Panc1 (cell line): ENCODE measurements around the gene CDC5L. TPM values are rescaled to one million over a fixed set of nuclear protein-coding genes. Genes with fewer than 3 reads are reported as not detected.

ENCODE experiments used
- ATAC-seq: fragments of 200-7000 bp; cut with Tn5 transposase; 2 replicates; pipeline ENCODE4 v1.9.1; 2020; ENCODE audit warnings: mild to moderate bottlenecking, moderate library complexity
- BruUV-seq: library from RNA; stranded (reverse); fragments of 400-500 nt; replicated peaks from 2 replicates; lab custom pipeline; 2021; lab: Mats Ljungman, UMichigan
- CTCF ChIA-PET: fragments of 300-600 bp; sonication (Branson Sonifier 250); formaldehyde crosslinking; loops from one replicate; lab custom pipeline; 2022; ENCODE audit warnings: antibody characterized with exemption; lab: Charles Lee
- POLR2A ChIA-PET: fragments of 300-600 bp; sonication (Branson Sonifier 250); formaldehyde crosslinking; loops from one replicate; lab custom pipeline; 2022; ENCODE audit warnings: antibody characterized with exemption; lab: Charles Lee
- DNase-seq: peaks from one replicate; pipeline ENCODE4 v3.0.0-alpha.2; 2010; ENCODE audit warnings: low read depth, low spot score
- H3K27ac ChIP-seq: 2 replicates; pipeline ENCODE4 v1.5.1; 2011; ENCODE audit warnings: mild to moderate bottlenecking, low read length, inconsistent platforms
- H3K27me3 ChIP-seq: fragments of 200-500 bp; sonication (Bioruptor generic); 2 replicates; pipeline ENCODE4 v1.6.0; 2014; ENCODE audit warnings: low read length, inconsistent platforms; ENCODE audit not compliant: control insufficient read depth, insufficient read depth
- H3K36me3 ChIP-seq: fragments of 200-500 bp; sonication (Bioruptor generic); 2 replicates; pipeline ENCODE4 v1.5.1; 2014; ENCODE audit warnings: inconsistent platforms, mild to moderate bottlenecking, low read length, moderate library complexity; ENCODE audit not compliant: control insufficient read depth, insufficient read depth
- H3K4me1 ChIP-seq: 2 replicates; pipeline ENCODE4 v1.5.1; 2011; ENCODE audit warnings: inconsistent platforms, mild to moderate bottlenecking, low read length, moderate library complexity; ENCODE audit not compliant: control insufficient read depth, insufficient read depth
- H3K4me3 ChIP-seq, 2 experiments: 2 replicates each; pipeline ENCODE4 v1.5.1; 2011 to 2012; ENCODE audit warnings: low read depth in 2 of 2, low read length in 2 of 2, mild to moderate bottlenecking in 2 of 2, inconsistent platforms in 1 of 2, moderate library complexity in 1 of 2
- H3K9me3 ChIP-seq: fragments of 200-500 bp; sonication (Bioruptor generic); 2 replicates; pipeline ENCODE4 v1.5.1; 2014; ENCODE audit warnings: low read depth, mild to moderate bottlenecking, inconsistent platforms, low read length, moderate library complexity; ENCODE audit not compliant: control insufficient read depth, insufficient read depth
- CTCF ChIP-seq: fragments of 450-650 bp; IDR thresholded peaks from 2 replicates; pipeline ENCODE4 v1.5.1; 2017; ENCODE audit warnings: mild to moderate bottlenecking
- POLR2AphosphoS5 ChIP-seq: IDR thresholded peaks from 2 replicates; pipeline ENCODE4 v1.6.1; 2012; ENCODE audit warnings: mild to moderate bottlenecking, low read depth, low read length, moderate library complexity
- REST ChIP-seq, 2 experiments: IDR thresholded peaks; 2 replicates each; pipeline ENCODE4 v1.6.1; 2011 to 2012; ENCODE audit warnings: low read depth in 2 of 2, control low read depth in 1 of 2, low read length in 1 of 2, mild to moderate bottlenecking in 1 of 2, moderate library complexity in 1 of 2; ENCODE audit not compliant: insufficient read depth in 1 of 2
- SIN3A ChIP-seq: IDR thresholded peaks from 2 replicates; pipeline ENCODE4 v1.6.1; 2012; ENCODE audit warnings: low read depth, mild to moderate bottlenecking, low read length, moderate library complexity, borderline replicate concordance; ENCODE audit not compliant: insufficient read depth
- TCF7L2 ChIP-seq: IDR thresholded peaks from 2 replicates; pipeline ENCODE4 v1.6.1; 2011; ENCODE audit warnings: mild to moderate bottlenecking, low read depth, low read length, inconsistent platforms
- in situ Hi-C: cut with HindIII; loops from 2 replicates; pipeline ENCODE4 v1.10.0; 2016; ENCODE audit warnings: low sequenced_read_pairs, low pct_unique_long_range_greater_than_20kb
- intact Hi-C: fragments of 100-400 bp; cut with micrococcal nuclease; formaldehyde crosslinking; loops from one replicate; pipeline ENCODE4 v1.10.0; 2022; ENCODE audit not compliant: unreplicated experiment
- total RNA-seq: library from RNA; stranded (reverse); gene quantifications from one replicate; pipeline ENCODE4 v1.2.1, GENCODE V29; 2021; ENCODE audit not compliant: unreplicated experiment

Gene CDC5L
- total RNA-seq, 1 experiment from 2014 or later = 23.3 TPM

- CTCF ChIA-PET = interaction anchor here (0.5 to 2.0 kb wide), 21 partner anchors 10 to 1455 kb away, joined by 3 to 10 read pairs (median 5); no protein-coding TSS in a partner anchor
- POLR2A ChIA-PET = interaction anchor here (0.6 kb wide), 1 partner anchor 900 kb away, joined by 9 read pairs; no protein-coding TSS in a partner anchor
- intact Hi-C loops = loop anchor here (5.0 to 10.0 kb wide), 2 partner anchors 166 to 1449 kb away; no protein-coding TSS in a partner anchor
- Histone ChIP-seq H3K36me3 (no peaks in the 10 kb centered on the region), H3K4me3 (no peak overlapping the region), H3K9me3 (no peaks in the 10 kb centered on the region), H3K27me3 (no peaks in the 10 kb centered on the region), H3K27ac (no peak overlapping the region), H3K4me1 (no peaks in the 10 kb centered on the region)
- DNase-seq (no peak), ATAC-seq (peak; percentile 94)
- TF ChIP-seq CTCF = peak; percentile 96
- TF ChIP-seq REST (IDR thresholded peaks at IDR 0.05; ENCODE audit: insufficient read depth in 1 of 2, low read depth in 2 of 2, low read length in 1 of 2) = 0 out of 4 replicates have a peak, but pooled peaks of 1 of the 2 experiments have one; percentile 9
- TF ChIP-seq POLR2AphosphoS5 = no peak
- in situ Hi-C loops = no loop called here
- no TSS peak for BruUV-seq
Measured at GRCh38 chr6:44475779-44476434, 88.4 kb downstream of the CDC5L start.

- DNase-seq = no peak
- intact Hi-C loops = loop anchor here (5.0 to 10.0 kb wide), 2 partner anchors 165 to 1448 kb away; no protein-coding TSS in a partner anchor
- H3K27me3 ChIP-seq = no peaks in the 10 kb centered on the region
- ChIA-PET POLR2A (no interaction called here), CTCF (no interaction called here)
- BruUV-seq = no TSS peak
- H3K36me3 ChIP-seq = no peaks in the 10 kb centered on the region
- no peak for ATAC-seq
- TF ChIP-seq SIN3A = no peak
- no peak for TF ChIP-seq TCF7L2
- no peak for TF ChIP-seq CTCF
- in situ Hi-C loops = no loop called here
- no peak overlapping the region for H3K4me3 ChIP-seq
- no peaks in the 10 kb centered on the region for H3K9me3 ChIP-seq
- no peaks in the 10 kb centered on the region for H3K4me1 ChIP-seq
- no peak overlapping the region for H3K27ac ChIP-seq
Measured at GRCh38 chr6:44476849-44477248, 89.3 kb downstream of the CDC5L start.
